Stimulated activated CD8-positive, alpha-beta memory T cell treated with anti-CD3 and anti-CD28 coated beads, Interleukin-4, amount 100 ng/mL, for 4 hours (primary cell): Measurements from ENCODE around the gene ZWILCH.
A peak's percentile ranks its signal among the peaks of the same experiment; 100 is the strongest.

Experiments
- DNase-seq, 2 donors: peaks; one replicate each; pipeline ENCODE4 v3.0.0-alpha.2; 2020; ENCODE audit warnings: low read depth in 2 of 2, low spot score in 1 of 2

The ZWILCH gene

DNA sequence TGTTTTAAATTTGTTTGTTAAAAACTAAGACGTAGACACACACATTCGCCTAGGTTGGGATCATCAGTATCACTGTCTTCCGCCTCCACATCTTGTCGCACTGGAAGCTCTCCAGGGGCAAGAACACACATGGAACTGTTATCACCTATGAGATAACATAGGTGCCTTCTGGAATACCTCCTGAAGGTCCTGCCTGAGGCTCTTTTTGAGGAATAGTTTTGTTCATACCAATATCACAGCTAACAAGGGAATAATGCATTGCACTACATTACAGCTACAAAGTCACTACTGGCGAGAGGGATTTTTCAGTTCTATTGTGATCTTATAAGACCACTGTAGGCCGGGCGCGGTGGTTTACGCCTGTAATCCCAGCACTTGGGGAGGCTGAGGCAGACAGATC is 29.9 kb downstream of the ZWILCH start:
- DNase-seq, result no peak

DNA sequence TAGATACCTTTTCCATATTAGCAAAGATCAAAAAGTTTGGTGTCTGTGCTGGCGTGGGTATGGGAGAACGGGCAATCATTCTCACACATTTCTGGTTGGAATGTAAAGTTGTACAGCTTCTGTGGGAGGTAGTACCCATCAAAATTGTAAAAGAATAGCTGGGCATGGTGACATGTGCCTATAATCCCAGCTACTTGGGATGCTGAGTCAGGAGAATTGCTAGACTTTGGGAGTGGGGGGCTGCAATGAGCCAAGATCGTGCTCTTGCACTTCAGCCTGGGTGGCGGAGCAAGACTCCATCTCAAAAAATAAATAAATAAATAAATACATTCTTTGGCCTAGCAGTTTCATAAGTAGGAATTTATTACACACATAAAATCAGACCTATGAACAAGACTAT is 37.8 kb downstream of the ZWILCH start:
- DNase-seq, result no peak

DNA sequence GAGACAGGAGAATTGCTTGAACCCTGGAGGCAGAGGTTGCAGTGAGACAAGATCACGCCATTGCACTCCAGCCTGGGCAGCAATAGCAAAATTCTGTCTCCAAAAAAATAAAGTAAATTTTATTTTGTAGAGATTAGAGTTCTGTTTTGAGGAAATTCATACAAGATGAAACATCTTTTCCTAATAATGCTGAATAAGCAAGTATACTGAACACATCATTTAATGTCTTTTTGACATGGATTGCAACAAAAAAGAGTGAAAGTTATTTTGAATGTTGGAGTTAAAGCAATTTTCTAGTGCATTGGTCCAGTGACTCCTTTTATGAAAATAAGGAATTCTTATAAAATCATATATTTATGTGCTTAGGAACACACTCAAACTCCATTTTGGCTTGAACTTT is 40.1 kb downstream of the ZWILCH start:
- no peak for DNase-seq

DNA sequence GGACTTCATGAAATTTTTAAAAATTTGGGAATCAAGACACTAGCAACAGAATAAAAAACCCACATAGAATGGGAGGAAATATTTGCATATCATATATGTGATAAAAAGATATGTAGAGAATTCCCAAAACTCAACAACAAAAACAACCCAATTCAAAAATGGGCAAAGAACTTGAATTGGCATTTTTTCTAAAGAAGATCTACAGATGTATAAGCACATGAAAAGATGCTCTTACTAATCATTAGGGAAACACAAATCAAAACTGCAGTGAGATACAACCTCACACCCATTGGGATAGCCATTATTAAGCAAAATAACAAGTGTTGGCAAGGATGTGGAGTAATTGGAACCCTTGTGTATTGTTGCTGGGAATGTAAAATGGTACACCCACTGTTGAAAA is 50.6 kb downstream of the ZWILCH start:
- DNase-seq, result no peak

DNA sequence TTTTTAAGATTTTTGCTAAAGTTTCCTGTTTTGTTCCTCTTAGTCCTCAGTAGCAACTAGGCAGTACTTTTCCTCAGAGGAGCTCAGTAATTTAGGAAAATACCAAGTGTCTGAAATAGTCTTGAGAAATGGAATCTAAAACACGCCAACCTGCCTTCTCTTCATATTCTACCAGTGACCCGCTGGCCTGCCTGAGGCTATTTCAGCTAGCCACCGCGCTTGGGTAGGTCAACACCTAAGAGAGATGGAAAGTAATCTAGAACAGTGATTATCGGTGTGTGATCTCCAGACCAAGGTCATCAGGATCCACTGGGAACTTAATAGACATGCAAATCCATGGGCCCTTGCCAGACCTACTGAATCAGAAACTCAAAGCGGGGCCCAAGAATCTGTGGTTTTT is 53.1 kb downstream of the ZWILCH start:
- DNase-seq, result no peak

DNA sequence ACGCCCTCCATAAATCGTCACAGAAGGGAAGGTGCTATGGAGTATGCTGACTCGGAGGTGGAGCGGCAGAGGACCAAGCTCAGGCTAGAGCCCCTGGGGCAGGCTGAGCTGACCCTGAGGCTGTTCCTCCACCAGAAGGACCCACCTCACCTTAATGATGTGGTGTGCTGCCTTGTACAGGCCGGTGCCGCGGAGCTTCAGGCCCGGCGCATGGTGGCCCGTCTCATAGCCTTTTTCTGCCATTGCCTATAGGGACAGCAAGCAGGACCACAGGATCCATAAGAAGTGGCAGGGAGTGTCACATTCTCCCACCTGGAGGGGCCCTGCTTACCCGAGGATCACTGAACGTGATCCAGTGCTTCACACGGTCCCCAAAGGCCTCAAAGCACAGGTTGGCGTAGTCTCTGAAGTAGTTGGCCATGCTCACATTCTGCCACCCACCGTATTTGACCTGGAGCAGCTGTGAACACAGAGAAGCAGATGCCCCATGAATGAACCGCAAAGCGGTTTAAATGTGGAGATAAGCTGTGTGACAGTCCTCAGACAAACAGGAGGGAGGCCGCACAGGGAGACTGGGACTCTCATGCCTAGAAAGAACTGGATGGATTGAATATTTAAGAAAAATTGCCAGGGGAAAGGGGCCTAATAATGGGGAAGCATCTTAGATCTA is 55.9 kb downstream of the ZWILCH start:
- no peak for DNase-seq

DNA sequence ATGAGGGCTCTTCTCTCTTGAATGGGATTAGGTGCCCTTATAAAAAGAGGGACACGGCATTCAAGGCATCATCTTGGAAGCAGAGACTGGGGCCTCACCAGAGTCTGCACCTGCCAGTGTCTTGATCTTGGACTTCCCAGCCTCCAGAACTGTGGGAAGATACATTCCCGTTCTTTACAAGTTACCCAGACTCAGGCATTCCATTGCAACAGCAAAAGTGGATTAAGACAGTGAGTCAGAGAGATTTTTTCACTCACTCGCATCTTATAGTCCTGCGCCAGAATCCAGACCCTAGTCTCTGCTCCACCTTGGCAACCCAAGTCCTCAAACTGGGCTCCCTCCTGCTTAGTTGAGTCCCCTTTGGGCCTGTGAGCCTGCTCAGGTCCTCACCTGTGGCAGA is 58.0 kb downstream of the ZWILCH start:
- no peak for DNase-seq

DNA sequence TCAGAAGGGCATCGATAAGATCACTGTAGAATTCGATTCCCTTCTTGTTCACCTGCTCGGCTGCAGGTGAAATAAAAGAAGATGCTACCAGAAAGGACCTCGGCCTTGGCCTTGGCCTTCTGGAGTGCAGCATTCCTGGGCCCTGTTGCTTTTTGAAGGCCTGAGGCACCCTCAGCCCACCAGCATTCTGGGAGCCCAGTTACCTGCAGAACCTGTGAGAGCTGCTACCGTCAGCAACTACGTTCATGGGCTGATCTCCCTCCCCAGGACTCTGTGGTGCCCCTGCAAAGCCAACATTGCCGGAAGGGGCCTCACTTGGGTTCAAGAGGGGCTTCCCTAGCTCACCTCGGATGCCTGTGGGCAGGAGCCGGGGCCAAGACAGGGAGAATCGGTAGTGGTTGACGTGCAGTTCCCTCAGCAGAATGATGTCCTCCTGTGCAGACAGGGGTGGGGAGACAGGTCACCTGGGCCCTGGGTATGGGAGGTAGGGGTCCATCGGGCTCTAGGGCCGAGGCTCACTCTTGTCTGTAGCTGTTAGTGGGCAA is 58.5 kb downstream of the ZWILCH start:
- no peak for DNase-seq

DNA sequence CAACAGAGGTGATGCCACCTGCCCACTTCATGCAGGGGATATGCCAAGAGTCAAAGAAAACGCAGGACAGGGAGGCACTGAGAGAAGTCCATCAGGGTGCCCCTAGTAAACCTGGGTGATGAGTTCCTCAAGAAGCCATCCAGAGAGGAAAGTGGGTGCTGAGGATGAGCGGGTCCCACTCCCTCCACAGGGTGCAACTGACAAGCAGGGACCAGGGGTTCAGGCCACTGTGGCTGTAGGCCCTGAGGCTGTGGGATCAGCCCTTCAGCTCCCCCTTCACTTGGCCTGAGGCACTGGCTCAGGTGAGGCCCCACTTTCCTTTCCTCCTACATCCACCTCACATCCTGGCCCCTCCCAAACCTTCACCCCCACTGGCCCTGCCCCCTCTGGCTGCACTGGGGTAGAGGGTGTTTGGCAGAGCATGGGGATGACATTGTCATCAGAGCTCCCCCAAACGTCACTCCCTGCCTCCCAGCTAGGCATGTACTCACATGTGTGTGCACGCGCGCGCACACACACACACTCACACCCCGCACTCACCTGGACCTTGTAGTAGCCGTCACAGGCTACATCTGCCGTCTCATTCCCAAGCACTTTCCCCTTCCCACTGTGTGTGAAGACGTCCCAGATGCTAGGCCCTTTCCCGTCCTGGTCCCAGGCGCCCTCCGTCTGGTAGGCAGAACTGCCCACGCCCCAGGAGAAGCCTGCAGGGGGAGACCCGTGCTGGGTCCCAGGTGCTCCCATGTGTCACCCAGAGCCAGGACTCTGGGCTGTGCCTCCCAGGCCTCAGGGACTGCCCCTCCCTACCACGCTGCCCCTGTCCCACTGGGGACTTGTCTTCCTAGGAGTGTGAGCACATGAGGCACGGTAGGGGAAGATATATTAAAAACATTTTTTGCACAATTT is 59.3 kb downstream of the ZWILCH start:
- no peak for DNase-seq

DNA sequence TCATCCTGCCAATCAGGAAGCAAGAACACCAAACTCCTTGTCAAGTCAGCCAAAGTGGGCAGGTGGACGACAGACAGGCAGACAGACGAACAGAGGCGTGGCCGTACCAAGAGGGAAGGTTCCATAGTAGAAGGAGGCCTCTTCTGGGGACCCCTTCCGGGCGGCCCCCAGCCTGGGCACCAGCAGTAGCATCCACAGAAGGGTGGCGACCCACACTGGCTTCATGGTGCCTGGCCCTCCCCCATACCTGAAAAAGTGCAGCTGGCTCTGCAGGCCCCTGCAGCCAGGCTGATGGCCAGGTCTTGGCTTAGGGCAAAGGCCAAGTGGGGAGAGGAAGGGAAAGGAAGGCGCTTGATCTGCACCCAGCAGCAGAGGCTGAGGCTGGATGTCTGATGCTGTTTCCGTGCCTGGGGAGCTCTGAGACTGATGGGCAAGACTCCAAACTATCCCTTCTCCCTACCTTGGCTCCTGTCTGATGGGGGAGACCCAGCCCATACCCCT is 60.1 kb downstream of the ZWILCH start:
- DNase-seq, result no peak

DNA sequence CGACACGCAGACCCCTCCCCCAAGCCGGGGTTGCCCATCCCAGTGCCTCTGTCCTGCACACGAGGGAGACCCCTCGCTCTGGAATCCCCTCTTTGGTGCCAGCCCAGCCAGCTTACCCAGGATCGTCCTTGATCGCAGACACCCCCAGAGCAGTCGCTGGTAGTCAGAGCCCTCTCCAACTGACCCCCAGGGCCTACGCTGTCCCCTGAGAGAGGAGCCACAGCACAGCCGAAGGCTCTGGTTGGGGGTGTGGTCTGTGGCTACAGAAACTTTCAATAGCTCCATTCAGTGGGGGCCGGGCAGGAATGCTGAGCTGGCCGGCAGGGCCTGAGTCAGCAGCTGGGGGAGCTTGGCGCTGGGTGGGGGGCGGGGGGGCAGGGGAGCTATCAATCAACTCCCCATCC is 60.6 kb downstream of the ZWILCH start, which contains the start of gene LCTL:
LCTL (minus strand) TSS at position 258 of the 404 bp plus-strand sequence. CDS start 633 bp downstream, outside the sequence.
- no peak for DNase-seq

DNA sequence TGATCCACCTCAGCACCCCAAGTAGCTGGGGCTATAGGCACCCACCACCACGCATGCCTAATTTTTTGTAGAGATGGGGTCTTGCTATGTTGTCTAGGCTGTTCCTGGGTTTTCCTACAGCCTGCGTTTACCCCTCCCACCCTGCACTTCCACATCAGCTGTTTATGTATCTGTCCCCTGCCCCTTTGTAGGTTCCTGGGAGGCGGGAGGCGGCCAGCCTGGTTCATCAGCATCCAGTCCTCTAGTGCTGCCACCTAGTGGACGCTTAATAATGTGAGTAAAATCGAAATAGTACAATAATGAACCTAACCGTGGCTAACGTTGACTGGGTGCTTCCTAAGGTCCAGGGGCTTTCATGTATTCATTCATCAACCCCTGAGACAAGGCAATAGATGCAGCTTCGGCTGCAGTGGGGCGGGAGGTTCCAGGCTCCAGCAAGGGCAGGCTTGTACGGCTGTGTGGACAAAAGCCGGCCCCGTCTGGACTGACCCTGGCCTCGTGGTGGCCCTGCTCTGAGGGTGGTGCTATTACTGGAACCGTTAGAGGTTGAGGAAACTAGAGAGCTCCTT is 61.9 kb downstream of the ZWILCH start:
- DNase-seq, result peak in 1 of 2 donors; percentile 13

DNA sequence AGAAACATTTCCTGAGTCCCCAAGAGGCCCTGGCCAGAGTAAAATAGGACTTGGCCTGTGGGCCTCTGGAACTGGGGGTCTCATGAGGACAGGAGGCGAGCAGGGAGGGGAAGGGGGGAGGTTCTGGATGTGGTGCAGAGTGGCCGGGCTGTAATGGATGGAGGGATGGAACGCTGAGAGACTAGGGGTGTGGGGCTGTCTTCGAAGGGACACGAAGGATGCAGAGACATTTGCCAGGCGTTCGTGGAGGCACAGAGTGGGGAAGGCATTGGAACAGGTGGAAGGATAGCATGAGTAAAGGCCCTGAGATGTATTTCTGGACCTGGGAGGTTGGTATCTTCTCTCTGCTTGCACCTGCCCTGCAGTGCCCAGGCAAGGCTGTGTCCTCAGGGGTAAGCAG is 62.8 kb downstream of the ZWILCH start:
- DNase-seq, result no peak

DNA sequence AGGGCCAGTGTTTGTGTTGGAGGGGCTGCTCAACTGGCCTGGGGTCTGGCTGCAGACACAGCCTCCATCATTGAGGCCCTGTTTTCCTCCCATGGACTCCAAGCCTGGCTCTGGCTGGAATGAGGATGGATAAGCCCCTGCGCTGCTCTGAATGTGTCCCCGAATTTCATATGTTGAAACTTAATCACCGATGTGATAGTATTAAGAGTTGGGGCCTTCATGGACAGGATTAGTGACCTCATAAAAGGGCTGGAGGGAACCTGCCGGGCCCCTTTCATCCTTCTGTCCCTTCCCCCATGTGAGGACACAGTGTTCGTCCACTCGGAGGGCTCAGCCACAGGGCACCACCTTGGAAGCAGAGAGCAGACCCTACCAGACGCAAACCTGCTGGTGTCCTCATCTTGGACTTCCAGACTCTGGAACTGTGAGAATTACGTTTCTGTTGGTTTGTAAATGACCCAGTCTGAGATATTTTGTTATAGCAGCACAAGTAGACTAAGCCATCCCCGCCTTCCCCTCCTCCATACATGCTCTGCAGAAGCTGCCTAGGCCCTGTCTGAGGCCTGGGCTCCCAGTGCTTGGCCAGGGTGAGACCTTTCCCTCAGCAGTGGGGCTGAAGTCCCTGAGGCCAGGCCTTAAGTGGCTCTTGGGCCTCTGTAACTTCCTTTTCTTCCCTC is 64.5 kb downstream of the ZWILCH start:
- DNase-seq, result no peak

DNA sequence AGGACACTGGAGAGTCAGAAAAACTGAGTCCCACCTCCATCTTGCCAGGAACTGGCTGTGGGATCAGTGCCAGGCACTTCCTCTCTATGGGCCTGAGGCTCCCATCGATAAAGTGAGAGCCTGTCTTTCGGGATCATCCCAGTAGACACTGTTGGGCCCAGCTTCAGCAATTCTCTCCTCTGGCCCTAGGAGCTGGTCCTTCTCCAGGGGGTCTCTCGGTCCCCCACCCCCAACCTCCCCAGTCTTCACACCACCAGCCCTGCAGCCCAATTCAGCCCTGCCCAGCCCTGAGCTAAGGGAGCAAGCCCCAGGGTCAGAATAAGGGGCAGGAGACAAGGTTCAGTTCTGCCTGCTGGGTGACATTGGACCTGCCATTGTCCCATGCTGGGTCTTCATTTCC is 65.2 kb downstream of the ZWILCH start:
- DNase-seq, result no peak

DNA sequence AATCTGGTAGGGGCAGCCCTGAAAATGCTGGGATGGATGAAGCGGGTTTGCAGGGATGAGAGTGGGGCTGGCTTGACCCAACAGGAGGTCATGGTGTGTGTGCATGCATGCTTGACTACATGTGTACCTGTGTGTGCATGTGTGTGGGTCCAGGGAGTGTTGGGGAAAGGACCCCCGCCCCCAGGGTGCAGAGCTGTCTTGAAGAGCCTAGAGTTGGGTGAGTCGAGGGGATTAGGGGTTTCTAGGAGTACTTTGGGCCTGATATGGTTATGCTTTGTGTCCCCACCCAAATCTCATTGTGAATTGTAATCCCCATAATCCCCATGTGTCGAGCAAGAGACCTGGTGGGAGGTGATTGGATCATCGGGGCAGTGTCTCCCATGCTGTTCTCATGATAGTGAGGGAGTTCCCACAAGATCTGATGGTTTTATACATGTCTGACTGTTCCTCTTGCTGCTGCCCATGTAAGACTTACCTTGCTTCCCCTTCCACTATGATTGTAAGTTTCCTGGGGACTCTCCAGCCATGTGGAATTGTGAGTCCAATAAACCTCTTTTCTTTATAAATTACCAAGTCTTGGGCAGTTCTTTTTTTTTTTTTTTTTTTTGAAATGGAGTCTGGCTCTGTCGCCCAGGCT is 65.8 kb downstream of the ZWILCH start:
- no peak for DNase-seq

DNA sequence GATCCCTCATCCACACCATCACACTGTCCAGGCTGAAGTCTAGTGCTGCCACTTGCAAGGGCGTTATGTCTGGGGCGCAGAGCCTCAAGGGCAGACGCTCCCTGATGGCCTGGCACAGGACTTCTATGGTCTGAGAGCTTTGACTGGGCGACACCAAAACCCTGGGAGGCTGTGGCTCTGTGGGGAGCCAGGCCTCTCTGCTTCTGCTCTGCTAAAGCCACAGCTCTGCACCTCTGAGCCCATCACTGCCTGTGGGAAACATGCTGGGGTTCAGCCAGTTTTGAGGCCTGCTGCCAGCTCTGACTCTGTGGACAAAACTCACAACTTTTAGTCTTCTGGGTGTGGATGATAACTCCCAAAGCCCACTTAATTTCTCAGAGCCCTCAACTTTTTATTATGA is 67.0 kb downstream of the ZWILCH start:
- no peak for DNase-seq

DNA sequence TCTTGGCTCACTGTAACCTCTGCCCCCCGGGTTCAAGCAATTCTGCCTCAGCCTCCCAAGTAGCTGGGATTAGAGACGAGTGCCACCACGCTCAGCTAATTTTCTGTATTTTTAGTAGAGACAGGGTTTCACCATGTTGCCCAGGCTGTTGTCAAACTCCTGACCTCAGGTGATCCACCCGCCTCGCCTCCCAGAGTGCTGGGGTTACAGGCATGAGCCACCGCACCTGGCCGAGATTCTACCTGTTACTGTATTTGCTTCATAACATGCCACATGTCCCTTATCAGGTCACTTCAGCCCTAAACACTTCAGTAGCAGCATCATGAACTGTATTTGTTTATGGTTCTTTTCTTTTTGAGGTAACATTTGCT is 68.2 kb downstream of the ZWILCH start:
- no peak for DNase-seq

DNA sequence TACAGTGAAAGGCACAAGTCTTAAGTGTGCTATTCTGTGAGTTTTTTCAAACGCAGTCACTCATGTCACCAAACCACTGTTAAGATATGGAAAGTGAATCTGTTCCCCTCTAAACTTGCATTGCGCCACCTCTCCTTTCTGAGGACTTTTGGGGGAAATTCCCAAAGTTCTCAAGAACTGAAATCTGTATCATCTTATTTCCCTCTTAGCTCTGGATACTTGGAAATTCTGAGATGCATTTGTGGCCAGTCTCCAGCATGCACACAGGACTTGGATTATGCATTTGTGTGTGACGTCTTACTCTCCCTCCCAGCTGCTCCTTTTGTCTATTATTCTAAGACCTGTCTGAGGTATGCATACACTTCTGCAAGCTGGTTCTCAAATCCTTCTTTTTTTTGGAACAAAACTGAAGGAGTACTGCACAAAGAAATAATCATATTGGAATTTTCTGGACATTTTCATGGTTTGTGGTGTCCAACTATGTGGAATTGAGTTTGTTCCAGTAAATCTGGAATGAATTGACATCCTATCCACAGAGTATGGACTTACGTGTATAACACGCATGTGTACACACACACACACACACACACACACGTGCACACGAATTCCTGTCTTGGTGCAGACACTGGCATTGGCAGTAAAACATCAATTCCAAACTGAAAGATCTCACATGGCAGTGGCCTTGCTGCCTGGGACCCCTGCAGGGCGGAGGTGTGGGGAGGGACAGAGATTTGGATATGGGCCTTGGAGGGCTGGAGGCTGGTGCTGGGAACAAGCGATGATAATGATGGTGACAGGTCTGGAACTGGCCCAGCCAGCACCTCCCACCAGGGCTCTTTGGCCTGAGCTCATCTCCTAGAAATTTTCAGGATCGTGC is 68.8 kb downstream of the ZWILCH start:
- no peak for DNase-seq

DNA sequence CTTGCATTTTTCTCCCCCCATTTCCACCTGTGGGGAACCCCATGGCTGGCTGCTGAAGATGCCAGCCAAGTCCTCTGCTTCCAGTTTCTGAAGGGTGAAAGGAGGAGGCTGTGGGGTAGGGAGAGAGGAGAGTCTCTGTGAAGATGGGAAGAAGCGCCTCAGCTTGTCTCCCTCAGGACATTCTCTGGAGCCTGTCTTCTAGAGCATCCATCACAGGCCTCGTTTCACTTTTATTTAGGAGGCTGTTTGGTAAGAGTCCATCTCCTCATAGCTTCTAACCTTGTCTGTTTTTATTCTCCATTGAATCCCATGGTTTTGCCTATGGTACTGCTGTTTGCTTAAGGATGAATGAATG is 69.4 kb downstream of the ZWILCH start:
- DNase-seq, result no peak
